ENCODE results near the gene KLF2. TPM values are rescaled to one million over a fixed set of nuclear protein-coding genes. Genes with fewer than 3 reads are reported as not detected.

Gene KLF2
- total RNA-seq, 1 donor from 2014 or later: 72.1 TPM

DNA sequence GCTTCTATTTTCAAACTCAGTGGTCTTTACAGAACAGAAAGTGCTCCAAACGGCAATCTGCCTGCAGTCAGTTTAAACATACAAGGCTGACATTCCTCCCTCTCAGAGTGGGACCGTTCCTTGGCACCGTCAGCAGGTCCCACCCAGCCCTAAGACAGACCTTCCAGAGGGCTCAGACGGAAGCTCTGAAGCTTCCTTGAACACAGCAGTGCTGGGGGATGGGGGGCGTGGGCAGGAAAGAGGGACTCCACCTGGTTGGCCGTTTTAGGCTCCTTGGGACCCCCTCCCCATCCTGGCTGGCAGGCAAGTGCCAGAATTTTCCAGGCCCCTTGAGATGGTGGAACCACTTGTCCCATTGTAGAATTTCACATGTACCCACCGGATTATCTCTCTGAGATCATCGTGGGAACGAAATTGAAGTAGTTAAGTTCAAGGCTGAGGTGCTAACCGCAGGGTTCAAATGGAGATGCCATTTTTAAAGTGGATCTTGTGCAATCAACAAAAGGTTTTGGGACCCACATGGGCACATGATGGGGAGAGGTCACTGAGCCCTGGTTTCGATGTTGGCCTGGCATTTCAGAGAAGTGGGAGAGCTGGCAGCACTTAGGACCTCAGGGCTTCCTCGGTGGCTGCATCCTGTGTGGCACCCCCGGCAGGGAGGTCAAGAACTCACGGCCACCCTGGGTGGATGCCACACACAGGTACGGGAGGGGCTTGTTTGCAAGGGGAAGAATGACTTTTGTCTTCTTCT is 46.2 kb downstream of the KLF2 start:
- DNase-seq: peak; percentile 33
- intact Hi-C loops (cut with micrococcal nuclease): no loop called here
- ATAC-seq: peak; percentile 14

DNA sequence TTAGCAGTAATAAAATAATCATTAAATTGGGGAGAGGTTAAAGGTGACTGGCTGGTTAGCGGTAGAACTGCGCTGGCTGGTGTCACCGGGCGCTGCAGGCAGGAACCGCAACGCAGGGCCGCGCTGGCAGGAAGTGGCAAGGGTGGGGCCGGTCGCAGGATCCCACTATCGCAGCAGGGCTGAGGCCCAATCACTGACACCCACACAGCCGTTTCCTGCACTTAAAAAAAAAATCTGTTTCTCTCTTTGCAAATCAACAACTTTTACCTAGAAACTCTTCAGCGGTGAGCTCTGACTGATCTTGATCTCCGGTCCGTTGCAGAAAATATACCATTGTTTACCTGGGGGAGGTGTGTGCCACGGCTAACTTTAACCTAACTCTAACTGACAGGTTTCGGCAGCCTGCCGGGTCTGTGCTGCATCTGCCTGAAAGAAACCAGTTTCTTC is 46.9 kb downstream of the KLF2 start:
- DNase-seq (peak; percentile 75), ATAC-seq (peak; percentile 57)
- intact Hi-C loops (cut with micrococcal nuclease): no loop called here

DNA sequence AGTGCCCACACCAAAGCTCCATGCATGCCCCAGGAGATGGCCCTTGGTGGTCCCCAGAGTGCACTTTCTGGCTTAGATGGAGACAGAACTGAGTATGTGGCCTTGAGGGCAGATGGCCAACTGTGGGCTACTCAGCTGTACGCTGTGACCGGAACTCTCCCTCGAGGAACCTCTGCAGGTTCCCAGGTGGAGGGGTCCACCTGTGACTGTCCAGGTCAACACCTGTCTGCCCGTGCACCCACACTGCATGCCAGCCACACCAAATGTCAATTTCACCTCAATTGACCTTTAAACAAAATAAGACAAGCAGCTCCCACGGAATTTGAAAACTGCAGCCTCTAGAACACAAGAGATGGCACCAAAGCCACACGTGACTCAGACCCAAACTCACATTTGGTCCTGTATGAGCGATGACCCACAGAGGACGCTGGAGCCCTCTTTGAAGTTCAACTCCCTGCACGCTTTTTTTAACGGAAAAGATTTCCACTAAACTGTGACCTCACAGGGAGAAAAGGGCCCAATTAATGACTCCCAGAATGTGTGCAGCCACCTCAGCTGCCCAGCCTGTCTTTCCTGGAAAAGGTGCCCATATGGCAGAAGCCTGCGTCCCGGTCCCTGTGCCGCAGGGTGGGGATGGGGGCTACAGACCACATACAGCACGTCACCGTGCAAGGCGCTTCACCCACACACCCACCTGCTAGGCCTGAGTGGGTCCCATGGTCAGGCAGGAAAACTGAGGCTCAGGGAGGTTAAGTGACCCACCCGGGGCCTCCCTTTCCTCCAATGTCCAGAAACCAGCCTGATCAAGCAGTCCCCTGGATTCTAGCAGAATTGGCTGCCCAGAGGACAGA is 47.7 kb downstream of the KLF2 start:
- intact Hi-C loops (cut with micrococcal nuclease): no loop called here
- DNase-seq (no peak), ATAC-seq (no peak)

DNA sequence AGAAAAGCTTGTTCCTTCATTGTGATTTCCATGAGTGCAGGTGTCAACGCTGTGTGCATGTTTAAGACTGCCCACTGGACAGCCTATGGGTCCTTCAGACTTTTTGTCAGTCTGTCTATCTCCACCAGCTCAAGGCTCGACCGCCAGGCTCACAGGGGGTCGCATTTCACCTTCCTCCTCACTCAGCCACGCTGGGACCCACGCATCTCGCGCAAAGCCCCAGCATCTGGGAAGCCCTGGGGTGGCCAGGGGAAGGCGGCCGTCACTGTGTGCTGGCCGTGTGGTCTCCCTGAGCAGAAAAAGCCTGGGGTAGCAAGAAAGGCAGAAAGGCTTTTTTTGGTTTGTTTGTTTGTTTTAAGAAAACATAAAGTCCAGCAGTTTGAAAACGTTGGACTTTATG is 48.5 kb downstream of the KLF2 start:
- DNase-seq (no peak), ATAC-seq (no peak)
- intact Hi-C loops (cut with micrococcal nuclease): no loop called here

DNA sequence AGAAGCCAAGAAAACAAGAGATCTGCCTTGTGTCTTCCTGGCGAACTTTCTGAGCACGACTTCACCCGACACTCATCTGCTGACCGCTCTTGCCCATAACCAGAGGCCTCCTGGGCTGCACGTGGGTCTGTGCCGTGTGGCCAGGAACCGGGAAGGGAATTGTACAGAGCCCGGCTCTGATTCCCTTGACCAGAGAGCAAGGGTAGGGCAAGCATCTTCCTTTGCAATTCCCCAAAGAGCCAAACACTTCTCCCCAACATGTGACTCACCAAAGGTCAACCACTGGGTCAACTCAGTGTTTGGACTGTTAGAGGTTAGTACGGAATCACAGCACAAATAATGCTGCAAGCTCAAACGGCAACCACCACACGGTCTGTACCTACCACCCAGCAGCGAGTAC is 48.9 kb downstream of the KLF2 start:
- intact Hi-C loops (cut with micrococcal nuclease): no loop called here
- DNase-seq: no peak
- peak; percentile 32 for ATAC-seq

DNA sequence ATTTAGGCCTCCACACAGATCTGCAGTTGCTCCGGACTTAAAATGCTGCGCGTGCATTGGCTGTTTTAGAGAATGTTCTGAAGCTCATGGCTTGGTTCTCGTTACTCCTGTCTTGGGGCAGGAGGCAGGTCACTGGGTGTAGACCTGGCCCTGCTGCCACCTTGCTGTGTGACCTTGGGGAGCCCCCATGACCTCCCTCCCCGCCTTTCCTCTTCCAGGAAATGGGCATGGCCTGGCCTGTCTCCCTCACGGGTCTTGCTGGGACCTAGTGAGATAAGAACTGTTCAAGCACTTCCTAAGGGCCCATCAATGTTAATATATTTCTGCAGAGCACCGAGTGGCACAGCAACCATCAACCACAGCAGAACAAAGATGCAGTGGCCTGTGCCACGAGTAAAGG is 49.4 kb downstream of the KLF2 start:
- DNase-seq: no peak
- intact Hi-C loops (cut with micrococcal nuclease): no loop called here
- no peak for ATAC-seq

DNA sequence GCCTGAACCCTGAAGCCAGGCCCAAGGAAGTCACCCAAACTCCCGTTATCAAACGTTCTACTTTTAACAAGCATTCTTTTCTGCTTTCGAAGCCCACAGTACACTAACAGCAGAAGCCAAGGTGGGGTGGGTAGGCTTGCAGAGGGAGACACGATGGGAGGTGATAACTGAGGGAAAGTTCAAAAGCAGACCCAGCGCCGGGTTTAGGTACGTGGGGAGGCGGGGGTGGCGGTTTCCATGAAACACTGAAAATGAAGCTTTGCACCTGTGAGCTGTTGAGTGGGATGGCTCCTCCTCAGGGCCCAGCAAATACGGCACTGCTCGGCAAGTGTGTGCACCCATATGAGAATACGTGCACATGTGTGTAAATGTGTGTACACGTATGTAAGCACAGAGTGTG is 49.8 kb downstream of the KLF2 start:
- intact Hi-C loops (cut with micrococcal nuclease): no loop called here
- ATAC-seq (no peak), DNase-seq (no peak)

DNA sequence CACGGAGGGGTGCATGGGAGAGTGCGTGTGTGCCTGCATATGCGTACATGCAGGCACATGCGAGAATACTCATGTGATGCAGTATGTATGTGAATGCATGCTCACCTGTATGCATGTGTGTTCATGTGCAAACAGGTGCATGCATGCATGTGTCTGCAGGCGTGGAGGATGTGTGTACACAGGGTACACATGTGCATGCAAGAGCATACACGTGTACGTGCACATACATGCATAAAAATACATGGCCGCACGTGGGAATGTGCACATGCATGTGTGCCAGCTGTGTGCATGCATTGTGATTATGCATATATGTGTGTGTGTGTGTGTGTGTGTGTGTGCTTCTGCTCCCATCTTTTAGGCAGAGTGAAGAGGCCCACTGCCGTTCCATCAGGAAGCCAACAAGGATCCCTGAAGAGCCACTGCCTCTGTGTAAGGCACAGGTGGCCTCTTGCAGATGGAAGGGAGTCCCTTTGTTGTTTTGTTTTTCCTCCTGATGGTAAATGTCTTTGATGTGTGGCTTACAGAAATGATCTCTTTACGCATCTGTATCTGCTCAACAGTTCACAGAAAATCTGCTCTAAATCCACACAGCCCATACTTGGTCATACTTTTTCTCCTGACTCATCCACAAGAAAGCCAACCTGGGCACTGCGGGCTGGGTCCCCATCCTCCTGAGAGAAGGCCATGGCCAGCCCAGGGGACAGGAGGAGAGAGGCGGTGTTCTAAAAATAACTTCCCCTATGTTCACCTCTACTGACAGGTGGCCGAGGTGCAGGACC is 50.7 kb downstream of the KLF2 start:
- intact Hi-C loops (cut with micrococcal nuclease): no loop called here
- no peak for ATAC-seq
- no peak for DNase-seq

DNA sequence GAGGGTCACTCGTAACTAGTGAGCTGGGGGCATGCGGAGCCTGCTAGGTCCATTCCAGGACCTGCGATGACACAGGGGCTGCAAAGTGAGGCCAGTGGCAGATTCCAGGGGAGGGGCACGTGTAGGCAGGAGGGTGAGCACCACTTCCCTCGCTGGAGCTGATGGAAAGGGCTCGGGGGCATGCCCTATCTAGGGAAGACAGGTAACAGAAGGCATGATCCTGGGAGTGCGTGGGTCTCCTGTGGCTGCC is 51.2 kb downstream of the KLF2 start:
- DNase-seq (no peak), ATAC-seq (no peak)
- intact Hi-C loops (cut with micrococcal nuclease): no loop called here

DNA sequence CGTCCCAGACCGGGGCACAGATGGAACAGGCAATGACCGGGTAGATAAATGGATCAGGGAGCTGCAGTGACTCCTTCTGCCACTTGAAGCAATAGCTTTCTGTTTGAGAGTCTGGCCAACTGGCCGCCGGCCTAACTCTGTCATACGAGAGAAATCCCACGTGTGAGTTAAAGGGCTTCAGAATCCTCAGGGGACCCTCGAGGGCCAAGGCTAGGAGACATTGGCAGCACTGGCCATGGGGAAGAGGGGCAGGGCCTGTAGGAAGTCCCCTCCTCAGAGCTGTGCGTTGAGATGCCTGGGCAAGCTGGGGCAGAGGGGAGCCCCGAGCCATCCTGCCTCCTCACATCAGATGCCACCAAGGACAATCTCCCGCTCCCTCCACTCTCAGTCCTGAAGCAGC is 51.6 kb downstream of the KLF2 start:
- intact Hi-C loops (cut with micrococcal nuclease): no loop called here
- ATAC-seq (peak; percentile 13), DNase-seq (no peak)

DNA sequence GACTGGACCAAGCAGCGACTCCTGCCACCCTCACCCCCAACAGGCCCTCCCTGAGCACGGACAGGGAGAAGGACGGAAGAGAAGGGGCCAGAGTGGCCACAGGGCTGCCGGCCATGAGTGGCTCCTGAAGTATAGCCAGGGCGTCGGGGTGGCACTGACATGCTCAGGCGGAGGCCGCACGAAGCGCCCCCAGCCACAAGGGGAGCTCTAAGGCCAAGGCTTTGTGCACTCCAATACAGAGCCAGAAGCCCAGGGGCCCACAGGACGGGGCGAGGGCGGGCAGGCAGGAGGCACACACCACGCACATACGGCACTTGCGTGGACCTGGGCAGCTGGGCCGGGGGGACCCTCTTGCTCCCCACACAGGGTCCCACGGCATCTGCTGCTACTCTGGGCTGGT is 52.0 kb downstream of the KLF2 start:
- ATAC-seq (peak; percentile 12), DNase-seq (no peak)
- intact Hi-C loops (cut with micrococcal nuclease): no loop called here

DNA sequence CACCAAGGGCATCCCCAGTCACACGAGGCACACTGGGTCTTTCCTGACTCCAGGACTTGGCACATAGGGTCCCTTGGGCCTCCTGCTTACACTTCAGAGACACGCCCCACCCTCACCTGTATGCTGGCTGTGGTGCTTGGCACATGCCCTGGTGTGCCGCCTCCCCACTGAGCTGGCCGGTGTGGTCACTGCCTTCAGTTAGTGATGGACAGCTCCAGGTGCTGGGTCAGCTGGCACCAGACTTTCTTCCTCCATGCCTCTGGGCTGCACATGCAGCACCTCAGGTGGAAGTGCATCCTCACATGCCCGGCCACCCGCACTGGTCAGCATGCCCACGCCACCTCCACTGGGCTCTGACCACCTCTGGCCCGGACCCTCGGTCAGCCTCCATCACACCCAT is 52.9 kb downstream of the KLF2 start:
- DNase-seq (no peak), ATAC-seq (no peak)
- intact Hi-C loops (cut with micrococcal nuclease): no loop called here

Other genes with a start within 250 kb of the KLF2 start
- gene TPM4, start 248.3 kb upstream of the KLF2 start, total RNA-seq: 72.6 TPM
- 16.4 TPM for gene RAB8A, start 212.9 kb upstream of the KLF2 start, total RNA-seq
- 0.37 TPM for gene HSH2D, start 181.1 kb upstream of the KLF2 start, total RNA-seq
- gene CIB3, start 151.3 kb upstream of the KLF2 start, total RNA-seq: not detected
- 38.8 TPM for gene FAM32A, start 139.4 kb upstream of the KLF2 start, total RNA-seq
- gene AP1M1, start 126.9 kb upstream of the KLF2 start, total RNA-seq: 39.1 TPM
- gene EPS15L1, start 147.1 kb downstream of the KLF2 start, total RNA-seq: 81.2 TPM
- gene CALR3, start 171.3 kb downstream of the KLF2 start, total RNA-seq: not detected
- gene C19orf44, start 171.6 kb downstream of the KLF2 start, total RNA-seq: 4.3 TPM
- 19.1 TPM for gene CHERP, start 217.6 kb downstream of the KLF2 start, total RNA-seq
- 22.9 TPM for gene SLC35E1, start 247.6 kb downstream of the KLF2 start, total RNA-seq

All from left ventricle myocardium superior (tissue), 1 donor.